HEK293T (cell line): ENCODE data around the gene REN.

ENCODE experiments used
- CTBP1 ChIP-seq: fragments of 450-650 bp; IDR thresholded peaks from 2 replicates; pipeline ENCODE4 v1.6.1; 2016; ENCODE audit warnings: borderline replicate concordance
- ELF4 ChIP-seq: fragments of 450-650 bp; IDR thresholded peaks from 2 replicates; pipeline ENCODE4 v1.6.1; 2017; ENCODE audit warnings: antibody characterized with exemption
- NFRKB ChIP-seq: fragments of 450-650 bp; IDR thresholded peaks from 2 replicates; pipeline ENCODE4 v1.6.1; 2016; ENCODE audit warnings: mild to moderate bottlenecking, moderate library complexity

GRCh38 chr1:204127597-204128242 lies 38.4 kb downstream of the REN start:
- no peak for TF ChIP-seq NFRKB
- TF ChIP-seq CTBP1 = no peak
- no peak for TF ChIP-seq ELF4
